Smooth muscle cell of the pulmonary artery (primary cell): ENCODE data around the gene WAC. TPM values are rescaled to one million over a fixed set of nuclear protein-coding genes. Genes with fewer than 3 reads are reported as not detected.

Experiments used
- total RNA-seq: library from RNA; depleted of rRNA; stranded (reverse); fragments of >200 nt; gene quantifications from 2 replicates; pipeline ENCODE4 v1.2.3, GENCODE V29; 2014

Gene WAC, protein sequence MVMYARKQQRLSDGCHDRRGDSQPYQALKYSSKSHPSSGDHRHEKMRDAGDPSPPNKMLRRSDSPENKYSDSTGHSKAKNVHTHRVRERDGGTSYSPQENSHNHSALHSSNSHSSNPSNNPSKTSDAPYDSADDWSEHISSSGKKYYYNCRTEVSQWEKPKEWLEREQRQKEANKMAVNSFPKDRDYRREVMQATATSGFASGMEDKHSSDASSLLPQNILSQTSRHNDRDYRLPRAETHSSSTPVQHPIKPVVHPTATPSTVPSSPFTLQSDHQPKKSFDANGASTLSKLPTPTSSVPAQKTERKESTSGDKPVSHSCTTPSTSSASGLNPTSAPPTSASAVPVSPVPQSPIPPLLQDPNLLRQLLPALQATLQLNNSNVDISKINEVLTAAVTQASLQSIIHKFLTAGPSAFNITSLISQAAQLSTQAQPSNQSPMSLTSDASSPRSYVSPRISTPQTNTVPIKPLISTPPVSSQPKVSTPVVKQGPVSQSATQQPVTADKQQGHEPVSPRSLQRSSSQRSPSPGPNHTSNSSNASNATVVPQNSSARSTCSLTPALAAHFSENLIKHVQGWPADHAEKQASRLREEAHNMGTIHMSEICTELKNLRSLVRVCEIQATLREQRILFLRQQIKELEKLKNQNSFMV
- 58.1 and 64.4 TPM in 2 replicates for total RNA-seq

DNA sequence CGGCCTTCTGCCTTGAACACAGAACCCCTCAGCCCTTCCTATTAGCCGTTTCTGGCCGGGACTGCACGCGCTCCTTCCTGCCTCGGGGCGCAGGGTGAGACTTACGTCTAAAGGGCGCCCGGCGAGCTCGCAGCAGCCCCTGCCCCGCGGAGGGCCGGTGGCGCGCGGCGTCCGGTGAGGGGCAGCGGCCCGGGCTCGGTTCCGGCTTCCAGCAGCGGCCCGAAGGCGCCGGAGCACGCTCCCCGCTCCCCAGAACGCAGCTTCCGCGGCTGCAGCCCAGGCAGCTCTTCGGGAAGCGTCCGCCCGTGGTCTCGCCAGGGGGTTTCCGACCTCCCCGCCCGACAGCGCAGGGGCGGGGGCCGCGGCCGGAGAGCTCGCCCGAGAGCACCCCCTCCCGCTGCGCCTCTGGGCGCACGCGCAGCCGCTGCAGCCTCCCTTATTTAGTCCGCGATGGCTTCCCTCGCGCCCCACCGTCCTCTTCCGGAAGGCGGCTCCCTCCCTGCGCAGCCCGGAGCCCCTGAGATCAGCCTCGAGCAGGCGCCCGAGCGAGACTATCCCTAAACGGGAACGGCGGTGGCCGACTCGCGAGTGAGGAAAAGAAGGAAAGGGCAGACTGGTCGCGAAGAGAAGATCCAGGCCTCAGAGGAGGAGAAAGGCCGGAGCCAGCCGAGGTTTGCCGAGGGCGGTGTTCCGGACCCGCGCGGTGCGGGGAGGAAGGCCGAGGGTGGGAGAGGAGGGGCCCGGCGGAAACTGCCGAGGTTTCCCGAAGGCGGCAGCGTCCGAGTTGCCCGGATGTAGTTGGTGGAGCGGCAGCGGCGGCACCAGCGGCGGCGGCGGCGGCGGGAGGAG, at the start of gene WAC:
WAC (plus strand) TSS at position 782 of the 849 bp plus-strand sequence. CDS start 462 bp downstream, outside the sequence.

Other genes starting within 250 kb of the WAC start
- 0.92 and 1.6 TPM in 2 replicates for gene MPP7, start 230.1 kb upstream of the WAC start, total RNA-seq
- 12.2 and 14.7 TPM in 2 replicates for gene BAMBI, start 144.4 kb downstream of the WAC start, total RNA-seq